K562 (cell line): ENCODE measurements around the gene PRDM16. TPM values are rescaled to one million over a fixed set of nuclear protein-coding genes. Genes with fewer than 3 reads are reported as not detected.

Experiments used
- ATAC-seq: fragments of 200-7000 bp; cut with Tn5 transposase; 3 replicates; pipeline ENCODE4 v1.9.1; 2020; ENCODE audit warnings: moderate library complexity
- BruUV-seq: library from RNA; stranded (reverse); fragments of 400-500 nt; replicated peaks from 2 replicates; lab custom pipeline; 2021; lab: Mats Ljungman, UMichigan
- CTCF ChIA-PET: fragments of 300-600 bp; formaldehyde crosslinking; extraction: SDS; loops from one replicate; lab custom pipeline; 2021; ENCODE audit warnings: low intra/inter-chr PET ratio; lab: Yijun Ruan, JAX
- POLR2A ChIA-PET: fragments of 300-600, 350-650 bp; sonication (Branson Sonifier 250); formaldehyde crosslinking; extraction: SDS; loops from one replicate; lab custom pipeline; 2021; ENCODE audit warnings: antibody characterized with exemption, inconsistent platforms; lab: Yijun Ruan, JAX
- DNase-seq, 4 experiments: peaks; one replicate each; pipeline versions ENCODE4 v3.0.0 to v3.0.0-alpha.2; 2011 to 2018; ENCODE audit warnings: low spot score in 3 of 4, mixed read lengths in 3 of 4; ENCODE audit errors: extremely low read depth in 1 of 4
- FAIRE-seq: peaks from 2 replicates; lab custom pipeline; 2011; peaks lifted over from hg19 to GRCh38; lab: Jason Lieb, UNC
- H2AFZ ChIP-seq: 2 replicates; pipeline ENCODE4 v1.6.0; 2011; ENCODE audit warnings: low read depth, low read length, control low read depth, inconsistent platforms
- H3K27ac ChIP-seq: fragments of 200-600 bp; 3 replicates; pipeline ENCODE4 v1.8.0; 2011; ENCODE audit warnings: low read depth, mild to moderate bottlenecking, control low read depth, inconsistent platforms, low read length, moderate library complexity, mixed read lengths; ENCODE audit errors: extremely low read depth
- H3K27me3 ChIP-seq, 2 experiments: fragments of 300-600 bp in 1 of 2; 2 replicates in 1 of 2; 3 replicates in 1 of 2; pipeline versions ENCODE4 v1.6.0 to v1.8.0; 2011; ENCODE audit warnings: inconsistent platforms in 2 of 2, low read length in 2 of 2, mild to moderate bottlenecking in 1 of 2, mixed read lengths in 1 of 2, moderate library complexity in 1 of 2; ENCODE audit not compliant: control insufficient read depth in 2 of 2, insufficient read depth in 2 of 2
- H3K36me3 ChIP-seq: fragments of 300-600 bp; 3 replicates; pipeline ENCODE4 v1.8.0; 2011; ENCODE audit warnings: mild to moderate bottlenecking, low read length, inconsistent platforms; ENCODE audit not compliant: control insufficient read depth, insufficient read depth
- H3K4me1 ChIP-seq, 2 experiments: fragments of 200-600 bp in 1 of 2; replicated peaks in 1 of 2; 2 replicates in 1 of 2; 3 replicates in 1 of 2; pipeline versions ENCODE4 v1.5.1 to v1.8.0; 2011; ENCODE audit warnings: inconsistent platforms in 2 of 2, low read length in 2 of 2, mild to moderate bottlenecking in 1 of 2, mixed read lengths in 1 of 2, moderate library complexity in 1 of 2; ENCODE audit not compliant: control insufficient read depth in 2 of 2, insufficient read depth in 2 of 2
- H3K4me2 ChIP-seq: 2 replicates; pipeline ENCODE4 v1.6.1; 2011; ENCODE audit warnings: low read length, control low read depth, inconsistent platforms, mixed read lengths; ENCODE audit not compliant: insufficient read depth
- H3K4me3 ChIP-seq: fragments of 200-600 bp; sonication (generic), shearing (Covaris generic); 2 replicates; pipeline ENCODE4 v1.5.1; 2016; ENCODE audit warnings: control low read depth, inconsistent platforms
- H3K79me2 ChIP-seq: fragments of 200-600 bp; 3 replicates; pipeline ENCODE4 v1.8.0; 2011; ENCODE audit warnings: low read length, inconsistent platforms; ENCODE audit not compliant: control insufficient read depth, insufficient read depth
- H3K9ac ChIP-seq, 2 experiments: 2 replicates each; pipeline versions ENCODE4 v1.6.0 to v1.6.1; 2011; ENCODE audit warnings: low read depth in 2 of 2, low read length in 2 of 2, control low read depth in 1 of 2, inconsistent platforms in 1 of 2, mild to moderate bottlenecking in 1 of 2, mixed read lengths in 1 of 2; ENCODE audit not compliant: insufficient read depth in 1 of 2
- H3K9me1 ChIP-seq: one replicate; pipeline ENCODE4 v1.6.0; 2011; ENCODE audit warnings: inconsistent platforms, mild to moderate bottlenecking, low read length, moderate library complexity; ENCODE audit not compliant: control insufficient read depth, insufficient read depth
- H3K9me3 ChIP-seq: replicated peaks from 2 replicates; pipeline ENCODE4 v1.5.1; 2011; ENCODE audit warnings: low read depth, low read length, inconsistent platforms; ENCODE audit not compliant: control insufficient read depth, insufficient read depth
- H4K20me1 ChIP-seq: replicated peaks from 2 replicates; pipeline ENCODE4 v1.6.1; 2011; ENCODE audit warnings: low read length, inconsistent platforms, mixed read lengths; ENCODE audit not compliant: control insufficient read depth, insufficient read depth
- CBX8 ChIP-seq: fragments of 200-600 bp; sonication (generic); IDR thresholded peaks from 2 replicates; pipeline ENCODE4 v1.6.1; 2012; ENCODE audit warnings: borderline replicate concordance, mixed run types, low read depth, mild to moderate bottlenecking, moderate library complexity, mixed read lengths, low read length, control low read depth, inconsistent platforms; ENCODE audit not compliant: poor library complexity, severe bottlenecking; ENCODE audit errors: extremely low read depth
- HNRNPL ChIP-seq: fragments of 200-400 bp; formaldehyde crosslinking; IDR thresholded peaks from 2 replicates; pipeline ENCODE4 v1.6.1; 2017; ENCODE audit warnings: low read depth, mild to moderate bottlenecking, low read length
- L3MBTL2 ChIP-seq: fragments of 450-650 bp; IDR thresholded peaks from 2 replicates; pipeline ENCODE4 v1.6.1; 2016; ENCODE audit warnings: mild to moderate bottlenecking, moderate library complexity
- MBD2 ChIP-seq: sonication (generic); IDR thresholded peaks from 2 replicates; pipeline ENCODE4 v1.6.1; 2016; ENCODE audit warnings: low read depth, borderline replicate concordance
- MCM3 ChIP-seq: fragments of 450-650 bp; IDR thresholded peaks from 2 replicates; pipeline ENCODE4 v1.6.1; 2016
- PBX2 ChIP-seq, 2 experiments: IDR thresholded peaks in 1 of 2; conservative IDR thresholded peaks in 1 of 2; 2 replicates each; pipeline ENCODE4 v1.6.1; 2016; ENCODE audit warnings: low read depth in 2 of 2, mild to moderate bottlenecking in 1 of 2, missing compliant biosample characterization in 1 of 2, missing genetic modification characterization in 1 of 2, moderate library complexity in 1 of 2
- RFX5 ChIP-seq: IDR thresholded peaks from 2 replicates; pipeline ENCODE4 v1.6.1; 2011; ENCODE audit warnings: low read depth, mild to moderate bottlenecking, improper control_type of control experiment, low read length
- SREBF2 ChIP-seq: sonication (generic); formaldehyde crosslinking; IDR thresholded peaks from 2 replicates; pipeline ENCODE4 v1.4.0; 2020; ENCODE audit warnings: mild to moderate bottlenecking, missing genetic modification reagents
- TFAM ChIP-seq: fragments of 250-450 bp; sonication (Bioruptor Pico); conservative IDR thresholded peaks from 2 replicates; pipeline ENCODE4 v1.5.0; 2021; ENCODE audit warnings: mild to moderate bottlenecking, moderate library complexity
- WGBS: fragments of 100-300 bp; shearing (Covaris generic); methylation state at CpG from one replicate; pipeline ENCODE4 v1.1.6; 2016; ENCODE audit warnings: low coverage, mixed read lengths; ENCODE audit not compliant: insufficient coverage; ENCODE audit errors: missing lambda C conversion rate; 5-methylcytosine and 5-hydroxymethylcytosine counted together
- in situ Hi-C: fragments of 300-500 bp; cut with MboI; formaldehyde crosslinking; loops from 4 replicates; pipeline ENCODE4 v1.15.0; 2018; ENCODE audit warnings: inconsistent platforms, mixed read lengths
- intact Hi-C: fragments of 100-400 bp; cut with micrococcal nuclease; formaldehyde crosslinking; loops from 2 replicates; pipeline ENCODE4 v1.14.2; 2022
- polyA plus RNA-seq, 8 experiments: library from polyadenylated mRNA; depleted of rRNA in 4 of 8; stranded (reverse) in 5 of 8; unstranded in 3 of 8; fragments of >200 nt; fragmentation: Nextera tagmentation in 2 of 8; fragmentation: Illumina TruSeq in 1 of 8; extraction: Ambion mirVana in 2 of 8; extraction: Trizol in 1 of 8; gene quantifications; 2 replicates each; pipeline versions ENCODE4 v1.2.1 to v1.2.3, GENCODE V29; 2011 to 2014; ENCODE audit warnings: inconsistent platforms in 1 of 8, missing spikeins in 1 of 8
- total RNA-seq, 7 experiments: library from RNA; depleted of rRNA in 6 of 7; stranded (reverse); fragments of >200 nt in 6 of 7; fragmentation: Illumina TruSeq in 2 of 7; extraction: Trizol in 2 of 7; gene quantifications; 2 replicates each; pipeline versions ENCODE4 v1.2.1 to v1.2.3, GENCODE V29; 2011 to 2021; ENCODE audit warnings: low replicate concordance in 1 of 7
- TF ChIP-seq, protein P1 (sequence below), 2 experiments: fragments of 450-650 bp in 1 of 2; sonication (generic) in 1 of 2; formaldehyde crosslinking in 1 of 2; IDR thresholded peaks in 1 of 2; conservative IDR thresholded peaks in 1 of 2; 2 replicates each; pipeline versions ENCODE4 v1.6.1 to v1.8.1; 2016 to 2023; ENCODE audit warnings: mild to moderate bottlenecking in 2 of 2, moderate library complexity in 2 of 2, inconsistent platforms in 1 of 2, missing genetic modification reagents in 1 of 2

Gene PRDM16
- total and polyA plus RNA-seq, 9 of the 15 experiments (the other 6 are each of a cell fraction or from before 2014, with no cell fraction given): 0.10 to 0.27 TPM; not detected in 7

GRCh38 chr1:3297756-3298155 lies 228.8 kb downstream of the PRDM16 start:
- Histone ChIP-seq H4K20me1 (peaks cover 26% of the 10 kb centered on the region), H3K4me3 (no peak overlapping the region), H3K9ac (no peak overlapping the region), H3K4me2 (no peak overlapping the region), H3K9me1 (no peaks in the 10 kb centered on the region), H3K4me1 (no peaks in the 10 kb centered on the region), H3K36me3 (no peaks in the 10 kb centered on the region)
- CTCF ChIA-PET: no interaction called here
- BruUV-seq: no TSS peak
- TF ChIP-seq CBX8: no peak
- TF ChIP-seq TFAM: no peak
- TF ChIP-seq RFX5: no peak
- no peak for TF ChIP-seq SREBF2 (CRISPR knock-in tag)
- TF ChIP-seq MCM3: no peak
- TF ChIP-seq MBD2: no peak
- no peak for TF ChIP-seq HNRNPL
- no peak for TF ChIP-seq L3MBTL2
- TF ChIP-seq, protein P1, sequence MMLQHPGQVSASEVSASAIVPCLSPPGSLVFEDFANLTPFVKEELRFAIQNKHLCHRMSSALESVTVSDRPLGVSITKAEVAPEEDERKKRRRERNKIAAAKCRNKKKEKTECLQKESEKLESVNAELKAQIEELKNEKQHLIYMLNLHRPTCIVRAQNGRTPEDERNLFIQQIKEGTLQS (IDR thresholded peaks at IDR 0.05): no peak
- TF ChIP-seq, protein P1 (CRISPR knock-in tag; conservative IDR thresholded peaks at IDR 0.05): no peak
- TF ChIP-seq PBX2 (CRISPR knock-in tag; IDR thresholded peaks at IDR 0.05; ENCODE audit: low read depth): no peak
- TF ChIP-seq PBX2 (tag; conservative IDR thresholded peaks at IDR 0.05; ENCODE audit: low read depth): no peak
- TF ChIP-seq, all 486 proteins: peak for 0
- H3K9me3 ChIP-seq: no peaks in the 10 kb centered on the region
- in situ Hi-C loops: no loop called here
- 0% methylated on average over 7 of the region's 7 CpGs for WGBS
- POLR2A ChIA-PET: interaction anchor here (1.2 kb wide), 1 partner anchor 10 kb away, joined by 4 read pairs; no protein-coding TSS in a partner anchor
- DNase-seq: no peak
- no peak for ATAC-seq
- H3K27me3 ChIP-seq: peaks cover 47 to 73% of the 10 kb centered on the region in 2 experiments
- H3K79me2 ChIP-seq: no peaks in the 10 kb centered on the region
- no peak overlapping the region for H3K27ac ChIP-seq
- FAIRE-seq: no peak
- H2AFZ ChIP-seq: no peak overlapping the region
- intact Hi-C loops: no loop called here
